ENCODE results near the gene DOK3.

DNA sequence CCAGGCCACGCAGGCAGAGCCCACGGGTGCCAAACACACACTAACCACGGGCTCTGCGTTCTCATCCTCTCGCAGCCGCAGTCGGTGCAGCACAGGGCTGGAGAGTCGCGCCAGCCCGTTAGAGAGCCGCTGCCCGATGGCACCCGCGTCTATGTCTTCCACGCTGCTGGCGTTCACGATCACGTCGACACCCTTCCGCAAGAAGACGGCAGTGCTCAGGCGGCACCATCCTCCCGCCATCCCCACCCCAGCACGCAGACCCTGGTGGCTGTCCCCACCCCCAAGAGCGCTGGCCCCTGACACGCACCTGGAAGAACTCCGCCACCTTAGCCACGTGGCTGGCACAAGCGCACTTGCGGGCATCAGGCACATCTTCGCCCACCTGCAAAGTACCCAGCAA, 42.2 kb downstream of the DOK3 start:
- TF ChIP-seq EZH2 (IDR thresholded peaks at IDR 0.05; ENCODE audit: borderline replicate concordance) (no peak), EZH2phosphoT487 (IDR thresholded peaks at IDR 0.05; ENCODE audit: low read depth, severe bottlenecking, unreplicated experiment) (no peak)
- TF ChIP-seq, protein P1, sequence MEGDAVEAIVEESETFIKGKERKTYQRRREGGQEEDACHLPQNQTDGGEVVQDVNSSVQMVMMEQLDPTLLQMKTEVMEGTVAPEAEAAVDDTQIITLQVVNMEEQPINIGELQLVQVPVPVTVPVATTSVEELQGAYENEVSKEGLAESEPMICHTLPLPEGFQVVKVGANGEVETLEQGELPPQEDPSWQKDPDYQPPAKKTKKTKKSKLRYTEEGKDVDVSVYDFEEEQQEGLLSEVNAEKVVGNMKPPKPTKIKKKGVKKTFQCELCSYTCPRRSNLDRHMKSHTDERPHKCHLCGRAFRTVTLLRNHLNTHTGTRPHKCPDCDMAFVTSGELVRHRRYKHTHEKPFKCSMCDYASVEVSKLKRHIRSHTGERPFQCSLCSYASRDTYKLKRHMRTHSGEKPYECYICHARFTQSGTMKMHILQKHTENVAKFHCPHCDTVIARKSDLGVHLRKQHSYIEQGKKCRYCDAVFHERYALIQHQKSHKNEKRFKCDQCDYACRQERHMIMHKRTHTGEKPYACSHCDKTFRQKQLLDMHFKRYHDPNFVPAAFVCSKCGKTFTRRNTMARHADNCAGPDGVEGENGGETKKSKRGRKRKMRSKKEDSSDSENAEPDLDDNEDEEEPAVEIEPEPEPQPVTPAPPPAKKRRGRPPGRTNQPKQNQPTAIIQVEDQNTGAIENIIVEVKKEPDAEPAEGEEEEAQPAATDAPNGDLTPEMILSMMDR (IDR thresholded peaks at IDR 0.05; ENCODE audit: poor library complexity): no peak
